HepG2 (cell line): ENCODE measurements around the gene PNPLA2. TPM values are rescaled to one million over a fixed set of nuclear protein-coding genes. Genes with fewer than 3 reads are reported as not detected.

ENCODE experiments used
- ARID2 ChIP-seq: sonication (generic); formaldehyde crosslinking; IDR thresholded peaks from 2 replicates; pipeline ENCODE4 v1.8.1; 2022; ENCODE audit warnings: mild to moderate bottlenecking, missing genetic modification reagents, borderline replicate concordance
- DR1 ChIP-seq: sonication (generic); formaldehyde crosslinking; IDR thresholded peaks from 2 replicates; pipeline ENCODE4 v1.8.0; 2021; ENCODE audit warnings: mild to moderate bottlenecking, missing genetic modification reagents, inconsistent platforms
- MBD4 ChIP-seq: IDR thresholded peaks from 2 replicates; pipeline ENCODE4 v1.6.1; 2012; ENCODE audit warnings: low read length, inconsistent platforms, borderline replicate concordance
- MXI1 ChIP-seq: IDR thresholded peaks from 3 replicates; pipeline ENCODE4 v1.6.1; 2012; ENCODE audit warnings: low read depth, low read length, inconsistent platforms, borderline replicate concordance
- POLR2AphosphoS2 ChIP-seq: IDR thresholded peaks from 2 replicates; pipeline ENCODE4 v1.6.1; 2011; ENCODE audit warnings: low read depth, low read length, improper control_type of control experiment
- SIN3B ChIP-seq: fragments of 150-350 bp; IDR thresholded peaks from 2 replicates; pipeline ENCODE4 v1.6.1; 2014; ENCODE audit warnings: low read length
- TCF7L2 ChIP-seq: IDR thresholded peaks from 2 replicates; pipeline ENCODE4 v1.6.1; 2011; ENCODE audit warnings: mild to moderate bottlenecking, low read depth, low read length, moderate library complexity
- TGIF2 ChIP-seq: IDR thresholded peaks from 2 replicates; pipeline ENCODE4 v1.6.1; 2016; ENCODE audit warnings: control low read depth, missing compliant biosample characterization
- YEATS2 ChIP-seq: sonication (generic); formaldehyde crosslinking; IDR thresholded peaks from 2 replicates; pipeline ENCODE4 v1.4.0; 2020; ENCODE audit warnings: missing genetic modification reagents, borderline replicate concordance
- ZNF230 ChIP-seq: sonication (generic); formaldehyde crosslinking; IDR thresholded peaks from 2 replicates; pipeline ENCODE4 v1.4.0; 2020; ENCODE audit warnings: mild to moderate bottlenecking, missing genetic modification reagents
- ZNF24 ChIP-seq: fragments of 450-650 bp; IDR thresholded peaks from 2 replicates; pipeline ENCODE4 v1.6.1; 2017; ENCODE audit warnings: antibody characterized with exemption, mild to moderate bottlenecking
- ZNF644 ChIP-seq: IDR thresholded peaks from 2 replicates; pipeline ENCODE4 v1.6.1; 2016; ENCODE audit warnings: low read depth
- polyA plus RNA-seq, 8 experiments: library from polyadenylated mRNA; depleted of rRNA in 3 of 8; stranded (reverse) in 7 of 8; unstranded in 1 of 8; fragments of >200 nt; fragmentation: Illumina TruSeq in 4 of 8; extraction: Trizol in 4 of 8; gene quantifications; 2 replicates each; pipeline versions ENCODE4 v1.2.1 to v1.2.3, GENCODE V29; 2011 to 2016; ENCODE audit warnings: low read depth in 4 of 8, missing spikeins in 1 of 8, mixed read lengths in 1 of 8; ENCODE audit not compliant: insufficient read depth in 1 of 8
- total RNA-seq, 5 experiments: library from RNA; depleted of rRNA; stranded (reverse); fragments of >200 nt; fragmentation: Illumina TruSeq; extraction: Trizol; gene quantifications; 2 replicates each; pipeline ENCODE4 v1.2.3, GENCODE V29; 2016; ENCODE audit warnings: low read depth in 1 of 5
- TF ChIP-seq, protein P1 (sequence below): sonication (generic); formaldehyde crosslinking; IDR thresholded peaks from 2 replicates; pipeline ENCODE4 v1.4.0; 2020; ENCODE audit warnings: missing genetic modification reagents, borderline replicate concordance
- TF ChIP-seq, protein P2 (sequence below): sonication (generic); formaldehyde crosslinking; IDR thresholded peaks from 2 replicates; pipeline ENCODE4 v1.4.0; 2020; ENCODE audit warnings: missing genetic modification reagents, mild to moderate bottlenecking, borderline replicate concordance
- TF ChIP-seq, protein P3 (sequence below): sonication (generic); formaldehyde crosslinking; conservative IDR thresholded peaks from 2 replicates; pipeline ENCODE4 v1.4.0; 2020; ENCODE audit warnings: missing genetic modification reagents
- TF ChIP-seq, protein P4 (sequence below): sonication (generic); formaldehyde crosslinking; IDR thresholded peaks from 2 replicates; pipeline ENCODE4 v1.8.0; 2022; ENCODE audit warnings: mild to moderate bottlenecking, missing genetic modification reagents, borderline replicate concordance

The PNPLA2 gene
- total and polyA plus RNA-seq, 2 of the 13 experiments (the other 11 are each of a cell fraction or from before 2014, with no cell fraction given): 10.5 to 43.2 TPM

DNA sequence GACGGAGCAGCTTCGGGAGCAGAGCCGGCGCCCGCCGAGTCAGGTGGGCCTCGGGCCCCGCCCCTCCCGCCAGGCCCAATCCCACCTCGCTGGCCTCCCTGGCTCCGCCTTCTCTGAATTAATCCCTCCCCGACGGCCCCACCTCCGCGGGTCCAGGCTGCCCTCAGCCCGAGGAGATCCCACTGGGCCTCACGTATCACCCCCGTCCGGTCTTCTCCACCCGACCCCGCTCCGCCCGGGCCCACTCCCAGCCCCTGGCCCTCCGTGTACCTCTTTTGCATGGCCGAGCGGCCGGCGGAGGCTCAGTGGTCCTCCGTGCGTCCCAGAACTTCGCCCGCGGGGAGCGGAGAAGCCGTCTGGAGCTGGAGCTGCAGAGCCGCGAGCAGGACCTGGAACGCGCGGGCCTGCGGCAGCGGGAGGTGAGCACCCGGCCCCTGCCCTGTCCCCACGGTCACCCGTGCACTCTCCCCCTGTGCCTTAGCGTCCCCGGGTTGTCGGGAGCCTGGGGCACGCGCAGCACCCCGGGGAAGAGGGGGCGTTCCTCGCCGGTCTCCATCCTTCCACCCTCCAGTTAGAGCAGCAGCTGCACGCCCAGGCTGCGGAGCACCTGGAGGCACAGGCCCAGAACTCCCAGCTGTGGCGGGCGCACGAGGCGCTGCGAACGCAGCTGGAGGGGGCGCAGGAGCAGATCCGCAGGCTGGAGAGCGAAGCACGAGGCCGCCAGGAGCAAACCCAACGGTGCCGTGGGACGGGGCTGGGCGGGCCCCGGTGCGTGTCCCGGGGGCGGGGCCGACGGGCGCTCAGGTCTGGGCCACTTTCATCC, 11.8 kb downstream of the PNPLA2 start (continued):
- no peak for TF ChIP-seq ARID2 (CRISPR knock-in tag)
- TF ChIP-seq, protein P1, sequence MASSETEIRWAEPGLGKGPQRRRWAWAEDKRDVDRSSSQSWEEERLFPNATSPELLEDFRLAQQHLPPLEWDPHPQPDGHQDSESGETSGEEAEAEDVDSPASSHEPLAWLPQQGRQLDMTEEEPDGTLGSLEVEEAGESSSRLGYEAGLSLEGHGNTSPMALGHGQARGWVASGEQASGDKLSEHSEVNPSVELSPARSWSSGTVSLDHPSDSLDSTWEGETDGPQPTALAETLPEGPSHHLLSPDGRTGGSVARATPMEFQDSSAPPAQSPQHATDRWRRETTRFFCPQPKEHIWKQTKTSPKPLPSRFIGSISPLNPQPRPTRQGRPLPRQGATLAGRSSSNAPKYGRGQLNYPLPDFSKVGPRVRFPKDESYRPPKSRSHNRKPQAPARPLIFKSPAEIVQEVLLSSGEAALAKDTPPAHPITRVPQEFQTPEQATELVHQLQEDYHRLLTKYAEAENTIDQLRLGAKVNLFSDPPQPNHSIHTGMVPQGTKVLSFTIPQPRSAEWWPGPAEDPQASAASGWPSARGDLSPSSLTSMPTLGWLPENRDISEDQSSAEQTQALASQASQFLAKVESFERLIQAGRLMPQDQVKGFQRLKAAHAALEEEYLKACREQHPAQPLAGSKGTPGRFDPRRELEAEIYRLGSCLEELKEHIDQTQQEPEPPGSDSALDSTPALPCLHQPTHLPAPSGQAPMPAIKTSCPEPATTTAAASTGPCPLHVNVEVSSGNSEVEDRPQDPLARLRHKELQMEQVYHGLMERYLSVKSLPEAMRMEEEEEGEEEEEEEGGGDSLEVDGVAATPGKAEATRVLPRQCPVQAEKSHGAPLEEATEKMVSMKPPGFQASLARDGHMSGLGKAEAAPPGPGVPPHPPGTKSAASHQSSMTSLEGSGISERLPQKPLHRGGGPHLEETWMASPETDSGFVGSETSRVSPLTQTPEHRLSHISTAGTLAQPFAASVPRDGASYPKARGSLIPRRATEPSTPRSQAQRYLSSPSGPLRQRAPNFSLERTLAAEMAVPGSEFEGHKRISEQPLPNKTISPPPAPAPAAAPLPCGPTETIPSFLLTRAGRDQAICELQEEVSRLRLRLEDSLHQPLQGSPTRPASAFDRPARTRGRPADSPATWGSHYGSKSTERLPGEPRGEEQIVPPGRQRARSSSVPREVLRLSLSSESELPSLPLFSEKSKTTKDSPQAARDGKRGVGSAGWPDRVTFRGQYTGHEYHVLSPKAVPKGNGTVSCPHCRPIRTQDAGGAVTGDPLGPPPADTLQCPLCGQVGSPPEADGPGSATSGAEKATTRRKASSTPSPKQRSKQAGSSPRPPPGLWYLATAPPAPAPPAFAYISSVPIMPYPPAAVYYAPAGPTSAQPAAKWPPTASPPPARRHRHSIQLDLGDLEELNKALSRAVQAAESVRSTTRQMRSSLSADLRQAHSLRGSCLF (CRISPR knock-in tag): no peak
- TF ChIP-seq DR1 (CRISPR knock-in tag): 0 out of 2 replicates have a peak, but pooled peaks have one; percentile 30
- TF ChIP-seq TCF7L2: no peak
- TF ChIP-seq YEATS2 (CRISPR knock-in tag): no peak
- TF ChIP-seq ZNF644 (CRISPR knock-in tag): no peak
- TF ChIP-seq POLR2AphosphoS2: no peak
- TF ChIP-seq, protein P2, sequence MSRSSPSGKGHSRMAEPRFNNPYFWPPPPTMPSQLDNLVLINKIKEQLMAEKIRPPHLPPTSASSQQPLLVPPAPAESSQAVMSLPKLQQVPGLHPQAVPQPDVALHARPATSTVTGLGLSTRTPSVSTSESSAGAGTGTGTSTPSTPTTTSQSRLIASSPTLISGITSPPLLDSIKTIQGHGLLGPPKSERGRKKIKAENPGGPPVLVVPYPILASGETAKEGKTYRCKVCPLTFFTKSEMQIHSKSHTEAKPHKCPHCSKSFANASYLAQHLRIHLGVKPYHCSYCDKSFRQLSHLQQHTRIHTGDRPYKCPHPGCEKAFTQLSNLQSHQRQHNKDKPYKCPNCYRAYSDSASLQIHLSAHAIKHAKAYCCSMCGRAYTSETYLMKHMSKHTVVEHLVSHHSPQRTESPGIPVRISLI (CRISPR knock-in tag): no peak
- TF ChIP-seq ZNF230: no peak
- TF ChIP-seq ZNF24: no peak
- TF ChIP-seq SIN3B: no peak
- TF ChIP-seq, protein P3, sequence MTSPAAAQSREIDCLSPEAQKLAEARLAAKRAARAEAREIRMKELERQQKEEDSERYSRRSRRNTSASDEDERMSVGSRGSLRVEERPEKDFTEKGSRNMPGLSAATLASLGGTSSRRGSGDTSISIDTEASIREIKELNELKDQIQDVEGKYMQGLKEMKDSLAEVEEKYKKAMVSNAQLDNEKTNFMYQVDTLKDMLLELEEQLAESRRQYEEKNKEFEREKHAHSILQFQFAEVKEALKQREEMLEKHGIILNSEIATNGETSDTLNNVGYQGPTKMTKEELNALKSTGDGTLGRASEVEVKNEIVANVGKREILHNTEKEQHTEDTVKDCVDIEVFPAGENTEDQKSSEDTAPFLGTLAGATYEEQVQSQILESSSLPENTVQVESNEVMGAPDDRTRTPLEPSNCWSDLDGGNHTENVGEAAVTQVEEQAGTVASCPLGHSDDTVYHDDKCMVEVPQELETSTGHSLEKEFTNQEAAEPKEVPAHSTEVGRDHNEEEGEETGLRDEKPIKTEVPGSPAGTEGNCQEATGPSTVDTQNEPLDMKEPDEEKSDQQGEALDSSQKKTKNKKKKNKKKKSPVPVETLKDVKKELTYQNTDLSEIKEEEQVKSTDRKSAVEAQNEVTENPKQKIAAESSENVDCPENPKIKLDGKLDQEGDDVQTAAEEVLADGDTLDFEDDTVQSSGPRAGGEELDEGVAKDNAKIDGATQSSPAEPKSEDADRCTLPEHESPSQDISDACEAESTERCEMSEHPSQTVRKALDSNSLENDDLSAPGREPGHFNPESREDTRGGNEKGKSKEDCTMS (CRISPR knock-in tag): no peak
- TF ChIP-seq MXI1: peak; percentile 52; the same call in 1 of the 3 replicates
- TF ChIP-seq MBD4: no peak
- 0 out of 2 replicates have a peak, but pooled peaks have one; percentile 38 for TF ChIP-seq TGIF2 (CRISPR knock-in tag)
- TF ChIP-seq, protein P4, sequence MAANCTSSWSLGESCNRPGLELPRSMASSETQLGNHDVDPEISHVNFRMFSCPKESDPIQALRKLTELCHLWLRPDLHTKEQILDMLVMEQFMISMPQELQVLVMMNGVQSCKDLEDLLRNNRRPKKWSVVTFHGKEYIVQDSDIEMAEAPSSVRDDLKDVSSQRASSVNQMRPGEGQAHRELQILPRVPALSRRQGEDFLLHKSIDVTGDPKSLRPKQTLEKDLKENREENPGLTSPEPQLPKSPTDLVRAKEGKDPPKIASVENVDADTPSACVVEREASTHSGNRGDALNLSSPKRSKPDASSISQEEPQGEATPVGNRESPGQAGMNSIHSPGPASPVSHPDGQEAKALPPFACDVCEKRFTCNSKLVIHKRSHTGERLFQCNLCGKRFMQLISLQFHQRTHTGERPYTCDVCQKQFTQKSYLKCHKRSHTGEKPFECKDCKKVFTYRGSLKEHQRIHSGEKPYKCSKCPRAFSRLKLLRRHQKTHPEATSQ (CRISPR knock-in tag): no peak
